ENCODE results near the gene FAM184B.
"Not testable (repeated sequence)": the region's sequence is repeated elsewhere in the genome, so short reads cannot be mapped to it uniquely, and the experiment has no call there.

Gene FAM184B

GRCh38 chr4:17680559-17681280, 100.7 kb downstream of the FAM184B start:
- no peak for DNase-seq

GRCh38 chr4:17670423-17670822, 111.0 kb downstream of the FAM184B start:
- DNase-seq: no peak

GRCh38 chr4:17667653-17668201, 113.7 kb downstream of the FAM184B start:
- DNase-seq: no peak

- no peak for DNase-seq
Measured at GRCh38 chr4:17667253-17667652, 114.2 kb downstream of the FAM184B start.

GRCh38 chr4:17665852-17666251, 115.6 kb downstream of the FAM184B start:
- no peak for DNase-seq

GRCh38 chr4:17665346-17665745, 116.1 kb downstream of the FAM184B start:
- DNase-seq: no peak

- no peak for DNase-seq
Measured at GRCh38 chr4:17664755-17665154, 116.7 kb downstream of the FAM184B start.

- DNase-seq: no peak
Measured at GRCh38 chr4:17662694-17663093, 118.7 kb downstream of the FAM184B start.

GRCh38 chr4:17659196-17659595, 122.2 kb downstream of the FAM184B start:
- DNase-seq: not testable (repeated sequence)

- DNase-seq: no peak
Measured at GRCh38 chr4:17657849-17658248, 123.6 kb downstream of the FAM184B start.

GRCh38 chr4:17657090-17657489, 124.3 kb downstream of the FAM184B start:
- DNase-seq: no peak

- no peak for DNase-seq
Measured at GRCh38 chr4:17654701-17655100, 126.7 kb downstream of the FAM184B start.

- DNase-seq: no peak
Measured at GRCh38 chr4:17650406-17650805, 131.0 kb downstream of the FAM184B start.

- no peak for DNase-seq
Measured at GRCh38 chr4:17647927-17648326, 133.5 kb downstream of the FAM184B start.

- DNase-seq: no peak
Measured at GRCh38 chr4:17647176-17647806, 134.1 kb downstream of the FAM184B start.

GRCh38 chr4:17646693-17647092, 134.7 kb downstream of the FAM184B start:
- DNase-seq: no peak

GRCh38 chr4:17642398-17642783, 139.0 kb downstream of the FAM184B start:
- DNase-seq: no peak

GRCh38 chr4:17639136-17639535, 142.3 kb downstream of the FAM184B start:
- DNase-seq: no peak

GRCh38 chr4:17636696-17637622, 144.5 kb downstream of the FAM184B start:
- DNase-seq: peak; percentile 74

GRCh38 chr4:17636341-17636695, 145.1 kb downstream of the FAM184B start:
- no peak for DNase-seq

GRCh38 chr4:17635056-17635455, 146.4 kb downstream of the FAM184B start:
- DNase-seq: no peak

- DNase-seq: no peak
Measured at GRCh38 chr4:17633600-17633999, 147.8 kb downstream of the FAM184B start.

GRCh38 chr4:17630228-17630627, 151.2 kb downstream of the FAM184B start:
- DNase-seq: no peak
